ENCODE results near the gene ALX4. TPM values are rescaled to one million over a fixed set of nuclear protein-coding genes. Genes with fewer than 3 reads are reported as not detected.

ALX4 gene
- polyA plus RNA-seq, 1 of the 3 experiments (the other 2 are of a cell fraction): under 0.01 TPM

DNA sequence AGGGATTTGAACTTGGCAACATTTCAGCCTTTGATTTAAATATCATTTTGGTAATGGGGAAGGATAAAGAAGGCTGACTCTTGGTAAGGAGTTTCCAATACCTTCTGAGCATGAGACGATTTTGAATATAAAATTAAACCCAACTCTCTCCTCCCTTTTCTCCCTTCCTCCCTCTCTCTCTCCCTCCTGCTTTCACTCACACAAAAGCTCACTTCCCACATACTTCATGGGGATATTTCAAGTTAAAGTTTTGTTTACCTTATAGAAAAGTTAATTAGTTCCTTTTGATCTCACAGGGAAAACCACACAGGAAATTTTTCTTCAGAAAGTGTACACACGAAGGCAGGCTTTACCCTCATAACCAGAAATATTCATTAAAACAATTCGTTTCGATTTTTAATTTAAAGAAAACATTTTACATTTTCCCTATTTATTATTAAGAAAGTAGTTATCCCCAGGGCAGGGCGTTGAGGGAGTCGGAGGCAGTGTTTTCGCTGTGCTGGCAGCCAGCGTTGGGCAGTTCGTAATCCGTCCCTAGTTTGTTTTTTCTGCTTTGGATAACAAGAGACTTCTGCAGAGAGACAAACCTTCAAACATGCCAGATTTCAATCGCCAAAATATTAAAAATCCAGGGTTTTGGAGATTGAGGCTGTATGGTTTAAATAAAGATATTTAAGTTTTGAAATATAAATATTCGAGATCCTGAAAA is 25.3 kb upstream of the ALX4 start:
- no peak overlapping the region for H3K9ac ChIP-seq
- no peak overlapping the region for H3K4me3 ChIP-seq (ENCODE audit: low read depth in 2 of 2, low read length in 1 of 2)
- no peaks in the 10 kb centered on the region for H4K20me1 ChIP-seq (ENCODE audit: insufficient read depth)
- H3K36me3 ChIP-seq (replicated peaks in 1 of 2; ENCODE audit: control insufficient read depth in 1 of 2, insufficient read depth in 2 of 2, low read length in 1 of 2): no peaks in the 10 kb centered on the region
- no peaks in the 10 kb centered on the region; a peak in 1 of 4 replicates for H3K4me1 ChIP-seq (ENCODE audit: control insufficient read depth in 1 of 2, insufficient read depth in 2 of 2, low read depth in 1 of 2, low read length in 1 of 2)
- peaks cover 21% of the 10 kb centered on the region; the same call in 1 of the 2 replicates for H3K27me3 ChIP-seq (ENCODE audit: insufficient read depth)
- TF ChIP-seq RCOR1 (IDR thresholded peaks at IDR 0.05; ENCODE audit: low read length) (no peak), SIN3A (IDR thresholded peaks at IDR 0.05; ENCODE audit: borderline replicate concordance, low read depth, low read length) (no peak), FOXJ3 (CRISPR knock-in tag; IDR thresholded peaks at IDR 0.05) (no peak), MXI1 (IDR thresholded peaks at IDR 0.05; ENCODE audit: low read depth, low read length) (no peak)
- TF ChIP-seq, protein P1, sequence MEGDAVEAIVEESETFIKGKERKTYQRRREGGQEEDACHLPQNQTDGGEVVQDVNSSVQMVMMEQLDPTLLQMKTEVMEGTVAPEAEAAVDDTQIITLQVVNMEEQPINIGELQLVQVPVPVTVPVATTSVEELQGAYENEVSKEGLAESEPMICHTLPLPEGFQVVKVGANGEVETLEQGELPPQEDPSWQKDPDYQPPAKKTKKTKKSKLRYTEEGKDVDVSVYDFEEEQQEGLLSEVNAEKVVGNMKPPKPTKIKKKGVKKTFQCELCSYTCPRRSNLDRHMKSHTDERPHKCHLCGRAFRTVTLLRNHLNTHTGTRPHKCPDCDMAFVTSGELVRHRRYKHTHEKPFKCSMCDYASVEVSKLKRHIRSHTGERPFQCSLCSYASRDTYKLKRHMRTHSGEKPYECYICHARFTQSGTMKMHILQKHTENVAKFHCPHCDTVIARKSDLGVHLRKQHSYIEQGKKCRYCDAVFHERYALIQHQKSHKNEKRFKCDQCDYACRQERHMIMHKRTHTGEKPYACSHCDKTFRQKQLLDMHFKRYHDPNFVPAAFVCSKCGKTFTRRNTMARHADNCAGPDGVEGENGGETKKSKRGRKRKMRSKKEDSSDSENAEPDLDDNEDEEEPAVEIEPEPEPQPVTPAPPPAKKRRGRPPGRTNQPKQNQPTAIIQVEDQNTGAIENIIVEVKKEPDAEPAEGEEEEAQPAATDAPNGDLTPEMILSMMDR (IDR thresholded peaks at IDR 0.05): no peak
- no peaks in the 10 kb centered on the region for H3F3A ChIP-seq (replicated peaks; ENCODE audit: insufficient read depth)
- no peak overlapping the region for H3K27ac ChIP-seq (ENCODE audit: low read depth in 2 of 2, low read length in 1 of 2)
- no peaks in the 10 kb centered on the region for H3K9me3 ChIP-seq
- no peak overlapping the region for H2AFZ ChIP-seq (ENCODE audit: low read depth)
- DNase-seq: no peak
- CTCF ChIA-PET: interaction anchor here (1.4 kb wide), 1 partner anchor 15 kb away, joined by 3 read pairs; no protein-coding TSS in a partner anchor
- H3K4me2 ChIP-seq: no peak overlapping the region
- POLR2A ChIA-PET: no interaction called here
- WGBS (ENCODE audit: low lambda C conversion rate): 54% methylated on average over 12 of the region's 12 CpGs
- H3K79me2 ChIP-seq (ENCODE audit: insufficient read depth): no peaks in the 10 kb centered on the region
- H3K9me2 ChIP-seq: no peaks in the 10 kb centered on the region

DNA sequence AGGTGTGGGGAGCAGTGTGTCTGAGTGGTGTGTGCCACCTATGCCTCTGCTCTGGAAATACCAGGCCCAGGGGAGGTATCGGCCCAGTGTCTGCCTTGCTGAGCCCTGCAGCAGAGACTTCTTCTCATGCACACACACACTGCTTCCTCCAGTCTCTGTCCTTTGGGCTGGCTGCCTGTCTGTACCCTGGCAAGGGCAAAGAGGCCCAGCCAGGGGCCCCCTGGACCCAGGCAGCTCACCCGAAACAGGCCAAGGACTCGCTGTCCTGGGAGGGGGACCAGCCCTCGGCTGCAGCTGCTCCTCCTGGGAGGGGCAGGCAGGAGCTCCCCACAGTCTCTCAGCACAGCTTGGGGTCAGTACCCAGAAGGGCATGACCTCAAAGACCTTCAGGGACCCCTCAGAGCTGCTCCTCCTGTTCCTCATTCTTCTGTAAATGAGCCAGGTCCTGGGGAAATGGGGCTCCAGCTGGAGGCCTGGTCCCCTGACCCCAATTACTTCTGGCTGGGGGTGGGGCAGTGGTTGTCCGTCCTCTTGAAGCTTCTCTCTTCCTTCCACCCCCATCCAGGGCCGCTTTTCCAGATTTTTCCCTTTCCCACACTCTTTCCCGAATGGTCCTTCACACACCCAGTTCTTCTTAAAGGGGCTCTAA is 24.5 kb upstream of the ALX4 start:
- WGBS (ENCODE audit: low lambda C conversion rate): 33% methylated on average over 4 of the region's 7 CpGs
- H3K4me3 ChIP-seq (ENCODE audit: low read depth in 2 of 2, low read length in 1 of 2): no peak overlapping the region
- H3F3A ChIP-seq (replicated peaks; ENCODE audit: insufficient read depth): no peaks in the 10 kb centered on the region
- no peaks in the 10 kb centered on the region for H3K9me2 ChIP-seq
- POLR2A ChIA-PET: no interaction called here
- H3K4me1 ChIP-seq (ENCODE audit: control insufficient read depth in 1 of 2, insufficient read depth in 2 of 2, low read depth in 1 of 2, low read length in 1 of 2): no peaks in the 10 kb centered on the region; a peak in 1 of 4 replicates
- no peak overlapping the region for H3K4me2 ChIP-seq
- no peak for DNase-seq
- CTCF ChIA-PET: interaction anchor here (1.0 to 1.4 kb wide), 3 partner anchors 14 to 201 kb away, joined by 3 read pairs; no protein-coding TSS in a partner anchor
- H4K20me1 ChIP-seq (ENCODE audit: insufficient read depth): no peaks in the 10 kb centered on the region
- peaks cover 28% of the 10 kb centered on the region; the same call in 1 of the 2 replicates for H3K27me3 ChIP-seq (ENCODE audit: insufficient read depth)
- H3K27ac ChIP-seq (ENCODE audit: low read depth in 2 of 2, low read length in 1 of 2): no peak overlapping the region
- no peaks in the 10 kb centered on the region for H3K36me3 ChIP-seq (replicated peaks in 1 of 2; ENCODE audit: control insufficient read depth in 1 of 2, insufficient read depth in 2 of 2, low read length in 1 of 2)
- H2AFZ ChIP-seq (ENCODE audit: low read depth): no peak overlapping the region
- H3K9ac ChIP-seq: no peak overlapping the region
- no peaks in the 10 kb centered on the region for H3K79me2 ChIP-seq (ENCODE audit: insufficient read depth)
- no peaks in the 10 kb centered on the region for H3K9me3 ChIP-seq
- TF ChIP-seq FOXM1 (IDR thresholded peaks at IDR 0.05; ENCODE audit: low read depth) (no peak), RFX5 (IDR thresholded peaks at IDR 0.05; ENCODE audit: low read length) (no peak), GABPA (IDR thresholded peaks at IDR 0.05; ENCODE audit: low read depth) (no peak), FOXJ3 (CRISPR knock-in tag; IDR thresholded peaks at IDR 0.05) (no peak), TEAD4 (IDR thresholded peaks at IDR 0.05; ENCODE audit: borderline replicate concordance, insufficient read depth) (no peak), TAF1 (IDR thresholded peaks at IDR 0.05; ENCODE audit: borderline replicate concordance, low read depth, low read length) (no peak), NRF1 (IDR thresholded peaks at IDR 0.05; ENCODE audit: low read depth, low read length) (no peak), RXRA (IDR thresholded peaks at IDR 0.05; ENCODE audit: borderline replicate concordance, low read depth) (no peak), POLR2AphosphoS5 (IDR thresholded peaks at IDR 0.05; ENCODE audit: low read depth, low read length) (no peak)
- TF ChIP-seq, protein P2, sequence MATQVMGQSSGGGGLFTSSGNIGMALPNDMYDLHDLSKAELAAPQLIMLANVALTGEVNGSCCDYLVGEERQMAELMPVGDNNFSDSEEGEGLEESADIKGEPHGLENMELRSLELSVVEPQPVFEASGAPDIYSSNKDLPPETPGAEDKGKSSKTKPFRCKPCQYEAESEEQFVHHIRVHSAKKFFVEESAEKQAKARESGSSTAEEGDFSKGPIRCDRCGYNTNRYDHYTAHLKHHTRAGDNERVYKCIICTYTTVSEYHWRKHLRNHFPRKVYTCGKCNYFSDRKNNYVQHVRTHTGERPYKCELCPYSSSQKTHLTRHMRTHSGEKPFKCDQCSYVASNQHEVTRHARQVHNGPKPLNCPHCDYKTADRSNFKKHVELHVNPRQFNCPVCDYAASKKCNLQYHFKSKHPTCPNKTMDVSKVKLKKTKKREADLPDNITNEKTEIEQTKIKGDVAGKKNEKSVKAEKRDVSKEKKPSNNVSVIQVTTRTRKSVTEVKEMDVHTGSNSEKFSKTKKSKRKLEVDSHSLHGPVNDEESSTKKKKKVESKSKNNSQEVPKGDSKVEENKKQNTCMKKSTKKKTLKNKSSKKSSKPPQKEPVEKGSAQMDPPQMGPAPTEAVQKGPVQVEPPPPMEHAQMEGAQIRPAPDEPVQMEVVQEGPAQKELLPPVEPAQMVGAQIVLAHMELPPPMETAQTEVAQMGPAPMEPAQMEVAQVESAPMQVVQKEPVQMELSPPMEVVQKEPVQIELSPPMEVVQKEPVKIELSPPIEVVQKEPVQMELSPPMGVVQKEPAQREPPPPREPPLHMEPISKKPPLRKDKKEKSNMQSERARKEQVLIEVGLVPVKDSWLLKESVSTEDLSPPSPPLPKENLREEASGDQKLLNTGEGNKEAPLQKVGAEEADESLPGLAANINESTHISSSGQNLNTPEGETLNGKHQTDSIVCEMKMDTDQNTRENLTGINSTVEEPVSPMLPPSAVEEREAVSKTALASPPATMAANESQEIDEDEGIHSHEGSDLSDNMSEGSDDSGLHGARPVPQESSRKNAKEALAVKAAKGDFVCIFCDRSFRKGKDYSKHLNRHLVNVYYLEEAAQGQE (IDR thresholded peaks at IDR 0.05; ENCODE audit: low read depth, low read length): no peak
- TF ChIP-seq, protein P3, sequence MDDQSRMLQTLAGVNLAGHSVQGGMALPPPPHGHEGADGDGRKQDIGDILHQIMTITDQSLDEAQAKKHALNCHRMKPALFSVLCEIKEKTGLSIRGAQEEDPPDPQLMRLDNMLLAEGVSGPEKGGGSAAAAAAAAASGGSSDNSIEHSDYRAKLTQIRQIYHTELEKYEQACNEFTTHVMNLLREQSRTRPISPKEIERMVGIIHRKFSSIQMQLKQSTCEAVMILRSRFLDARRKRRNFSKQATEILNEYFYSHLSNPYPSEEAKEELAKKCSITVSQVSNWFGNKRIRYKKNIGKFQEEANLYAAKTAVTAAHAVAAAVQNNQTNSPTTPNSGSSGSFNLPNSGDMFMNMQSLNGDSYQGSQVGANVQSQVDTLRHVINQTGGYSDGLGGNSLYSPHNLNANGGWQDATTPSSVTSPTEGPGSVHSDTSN (IDR thresholded peaks at IDR 0.05): no peak
- TF ChIP-seq, protein P4, sequence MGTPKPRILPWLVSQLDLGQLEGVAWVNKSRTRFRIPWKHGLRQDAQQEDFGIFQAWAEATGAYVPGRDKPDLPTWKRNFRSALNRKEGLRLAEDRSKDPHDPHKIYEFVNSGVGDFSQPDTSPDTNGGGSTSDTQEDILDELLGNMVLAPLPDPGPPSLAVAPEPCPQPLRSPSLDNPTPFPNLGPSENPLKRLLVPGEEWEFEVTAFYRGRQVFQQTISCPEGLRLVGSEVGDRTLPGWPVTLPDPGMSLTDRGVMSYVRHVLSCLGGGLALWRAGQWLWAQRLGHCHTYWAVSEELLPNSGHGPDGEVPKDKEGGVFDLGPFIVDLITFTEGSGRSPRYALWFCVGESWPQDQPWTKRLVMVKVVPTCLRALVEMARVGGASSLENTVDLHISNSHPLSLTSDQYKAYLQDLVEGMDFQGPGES (IDR thresholded peaks at IDR 0.05; ENCODE audit: low read depth, low read length): no peak
- TF ChIP-seq, protein P5, sequence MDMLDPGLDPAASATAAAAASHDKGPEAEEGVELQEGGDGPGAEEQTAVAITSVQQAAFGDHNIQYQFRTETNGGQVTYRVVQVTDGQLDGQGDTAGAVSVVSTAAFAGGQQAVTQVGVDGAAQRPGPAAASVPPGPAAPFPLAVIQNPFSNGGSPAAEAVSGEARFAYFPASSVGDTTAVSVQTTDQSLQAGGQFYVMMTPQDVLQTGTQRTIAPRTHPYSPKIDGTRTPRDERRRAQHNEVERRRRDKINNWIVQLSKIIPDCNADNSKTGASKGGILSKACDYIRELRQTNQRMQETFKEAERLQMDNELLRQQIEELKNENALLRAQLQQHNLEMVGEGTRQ (IDR thresholded peaks at IDR 0.05; ENCODE audit: borderline replicate concordance, low read depth, low read length): no peak

All from SK-N-SH (cell line).